ACC112 (cell line): ENCODE data around the gene MUC6.

Source experiments
- H2AFZ ChIP-seq: fragments of 200-600 bp; sonication (generic); one replicate; pipeline ENCODE4 v1.6.0; 2017; ENCODE audit warnings: antibody characterized with exemption, low read length; ENCODE audit not compliant: unreplicated experiment
- H3K27ac ChIP-seq: fragments of 200-600 bp; sonication (generic); 2 replicates; pipeline ENCODE4 v1.5.1; 2014; ENCODE audit warnings: low read depth, mild to moderate bottlenecking, antibody characterized with exemption, low read length, moderate library complexity
- H3K27me3 ChIP-seq: fragments of 200-600 bp; sonication (generic); 2 replicates; pipeline ENCODE4 v1.6.1; 2014; ENCODE audit warnings: mild to moderate bottlenecking, antibody characterized with exemption, low read length, moderate library complexity, mixed read lengths; ENCODE audit not compliant: insufficient read depth
- H3K36me3 ChIP-seq: fragments of 200-600 bp; sonication (generic); 2 replicates; pipeline ENCODE4 v1.6.1; 2016; ENCODE audit warnings: mild to moderate bottlenecking, antibody characterized with exemption, low read length, moderate library complexity, mixed read lengths; ENCODE audit not compliant: insufficient read depth
- H3K4me1 ChIP-seq: fragments of 200-600 bp; sonication (generic); one replicate; pipeline ENCODE4 v1.6.1; 2016; ENCODE audit warnings: low read length, mixed read lengths; ENCODE audit not compliant: insufficient read depth, unreplicated experiment, control insufficient read depth
- H3K4me3 ChIP-seq: fragments of 200-600 bp; sonication (generic); 2 replicates; pipeline ENCODE4 v1.5.1; 2014; ENCODE audit warnings: mild to moderate bottlenecking, low read depth, low read length
- H3K79me2 ChIP-seq: fragments of 200-600 bp; sonication (generic); one replicate; pipeline ENCODE4 v1.6.0; 2016; ENCODE audit warnings: low read length; ENCODE audit not compliant: control insufficient read depth, unreplicated experiment, insufficient read depth

The MUC6 gene, protein sequence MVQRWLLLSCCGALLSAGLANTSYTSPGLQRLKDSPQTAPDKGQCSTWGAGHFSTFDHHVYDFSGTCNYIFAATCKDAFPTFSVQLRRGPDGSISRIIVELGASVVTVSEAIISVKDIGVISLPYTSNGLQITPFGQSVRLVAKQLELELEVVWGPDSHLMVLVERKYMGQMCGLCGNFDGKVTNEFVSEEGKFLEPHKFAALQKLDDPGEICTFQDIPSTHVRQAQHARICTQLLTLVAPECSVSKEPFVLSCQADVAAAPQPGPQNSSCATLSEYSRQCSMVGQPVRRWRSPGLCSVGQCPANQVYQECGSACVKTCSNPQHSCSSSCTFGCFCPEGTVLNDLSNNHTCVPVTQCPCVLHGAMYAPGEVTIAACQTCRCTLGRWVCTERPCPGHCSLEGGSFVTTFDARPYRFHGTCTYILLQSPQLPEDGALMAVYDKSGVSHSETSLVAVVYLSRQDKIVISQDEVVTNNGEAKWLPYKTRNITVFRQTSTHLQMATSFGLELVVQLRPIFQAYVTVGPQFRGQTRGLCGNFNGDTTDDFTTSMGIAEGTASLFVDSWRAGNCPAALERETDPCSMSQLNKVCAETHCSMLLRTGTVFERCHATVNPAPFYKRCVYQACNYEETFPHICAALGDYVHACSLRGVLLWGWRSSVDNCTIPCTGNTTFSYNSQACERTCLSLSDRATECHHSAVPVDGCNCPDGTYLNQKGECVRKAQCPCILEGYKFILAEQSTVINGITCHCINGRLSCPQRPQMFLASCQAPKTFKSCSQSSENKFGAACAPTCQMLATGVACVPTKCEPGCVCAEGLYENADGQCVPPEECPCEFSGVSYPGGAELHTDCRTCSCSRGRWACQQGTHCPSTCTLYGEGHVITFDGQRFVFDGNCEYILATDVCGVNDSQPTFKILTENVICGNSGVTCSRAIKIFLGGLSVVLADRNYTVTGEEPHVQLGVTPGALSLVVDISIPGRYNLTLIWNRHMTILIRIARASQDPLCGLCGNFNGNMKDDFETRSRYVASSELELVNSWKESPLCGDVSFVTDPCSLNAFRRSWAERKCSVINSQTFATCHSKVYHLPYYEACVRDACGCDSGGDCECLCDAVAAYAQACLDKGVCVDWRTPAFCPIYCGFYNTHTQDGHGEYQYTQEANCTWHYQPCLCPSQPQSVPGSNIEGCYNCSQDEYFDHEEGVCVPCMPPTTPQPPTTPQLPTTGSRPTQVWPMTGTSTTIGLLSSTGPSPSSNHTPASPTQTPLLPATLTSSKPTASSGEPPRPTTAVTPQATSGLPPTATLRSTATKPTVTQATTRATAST (N-terminal part only)

DNA sequence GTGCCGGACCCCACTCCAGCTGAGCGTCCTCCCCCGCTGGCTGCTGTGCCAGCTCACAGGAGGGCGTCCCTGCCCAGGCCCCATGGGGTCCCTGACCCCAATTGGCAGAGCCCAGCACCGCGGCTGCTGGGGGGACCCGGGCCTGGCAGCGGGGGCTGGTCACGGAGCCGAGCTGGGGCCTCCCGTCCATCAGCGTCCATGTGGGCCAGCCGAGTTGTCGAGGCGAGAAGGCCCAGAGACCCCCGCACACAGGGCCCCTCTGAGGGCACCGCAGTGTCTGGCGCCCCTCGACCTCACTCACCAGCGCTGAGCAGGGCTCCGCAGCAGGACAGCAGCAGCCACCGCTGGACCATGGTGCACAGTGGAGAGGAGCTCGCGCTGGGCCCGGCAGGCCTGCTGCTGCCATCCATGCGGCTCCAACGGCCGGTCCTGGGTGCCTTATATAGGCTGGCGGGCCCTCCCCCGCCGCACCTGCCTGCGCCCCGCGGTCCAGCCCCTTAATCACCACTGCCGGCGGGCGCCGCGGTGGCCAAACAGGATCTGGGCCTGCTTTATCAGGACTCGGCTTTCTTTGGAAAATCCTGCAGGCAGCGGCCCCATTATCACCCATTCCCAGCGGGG is at the start of gene MUC6:
Gene MUC6 (minus strand): TSS at position 416 of the 621 bp plus-strand sequence. CDS start 63 bp downstream, at position 353.
- Histone ChIP-seq H3K36me3 (no peaks in the 10 kb centered on the region), H3K4me1 (no peaks in the 10 kb centered on the region), H3K79me2 (no peaks in the 10 kb centered on the region), H3K4me3 (no peak within 1 kb of the TSS), H3K27ac (no peak within 1 kb of the TSS), H3K27me3 (no peaks in the 10 kb centered on the region), H2AFZ (no peak within 1 kb of the TSS)

DNA sequence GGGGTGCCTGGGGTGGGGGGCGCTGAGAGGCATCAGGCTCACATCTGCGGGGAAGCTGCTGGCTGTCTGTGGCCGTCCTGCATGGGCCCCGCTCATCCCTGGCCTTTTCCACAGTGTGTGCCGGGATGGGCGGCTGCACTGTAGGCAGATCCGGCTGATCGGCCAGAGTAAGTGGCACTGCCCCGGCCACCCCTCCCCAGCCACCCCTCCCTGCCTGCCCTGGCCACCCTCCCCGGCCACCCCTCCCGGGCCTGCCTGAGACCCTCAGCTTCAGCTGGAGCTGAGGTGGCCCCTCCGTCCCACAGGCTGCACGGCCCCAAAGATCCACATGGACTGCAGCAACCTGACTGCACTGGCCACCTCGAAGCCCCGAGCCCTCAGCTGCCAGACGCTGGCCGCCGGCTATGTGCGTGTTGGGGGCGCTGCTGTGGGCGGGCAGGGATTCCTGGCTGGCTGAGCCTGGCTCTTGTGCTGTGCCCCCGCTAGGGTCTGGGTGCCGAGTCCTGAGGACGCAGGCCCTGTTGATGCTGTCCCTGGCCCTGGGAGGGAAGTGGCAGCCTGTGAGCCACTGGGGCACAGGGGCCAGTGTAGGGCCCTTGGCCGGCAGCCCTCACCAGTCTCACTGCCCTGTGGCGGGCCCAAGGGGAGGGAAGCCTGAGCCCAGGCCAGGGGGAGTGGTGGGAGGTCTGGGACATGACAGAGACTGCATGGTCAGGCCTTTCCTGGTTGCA is 49.1 kb upstream of the MUC6 start:
- Histone ChIP-seq H3K79me2 (no peaks in the 10 kb centered on the region), H3K4me1 (no peaks in the 10 kb centered on the region), H3K27ac (no peak overlapping the region), H3K36me3 (no peaks in the 10 kb centered on the region), H2AFZ (no peak overlapping the region), H3K4me3 (no peak overlapping the region), H3K27me3 (no peaks in the 10 kb centered on the region)

DNA sequence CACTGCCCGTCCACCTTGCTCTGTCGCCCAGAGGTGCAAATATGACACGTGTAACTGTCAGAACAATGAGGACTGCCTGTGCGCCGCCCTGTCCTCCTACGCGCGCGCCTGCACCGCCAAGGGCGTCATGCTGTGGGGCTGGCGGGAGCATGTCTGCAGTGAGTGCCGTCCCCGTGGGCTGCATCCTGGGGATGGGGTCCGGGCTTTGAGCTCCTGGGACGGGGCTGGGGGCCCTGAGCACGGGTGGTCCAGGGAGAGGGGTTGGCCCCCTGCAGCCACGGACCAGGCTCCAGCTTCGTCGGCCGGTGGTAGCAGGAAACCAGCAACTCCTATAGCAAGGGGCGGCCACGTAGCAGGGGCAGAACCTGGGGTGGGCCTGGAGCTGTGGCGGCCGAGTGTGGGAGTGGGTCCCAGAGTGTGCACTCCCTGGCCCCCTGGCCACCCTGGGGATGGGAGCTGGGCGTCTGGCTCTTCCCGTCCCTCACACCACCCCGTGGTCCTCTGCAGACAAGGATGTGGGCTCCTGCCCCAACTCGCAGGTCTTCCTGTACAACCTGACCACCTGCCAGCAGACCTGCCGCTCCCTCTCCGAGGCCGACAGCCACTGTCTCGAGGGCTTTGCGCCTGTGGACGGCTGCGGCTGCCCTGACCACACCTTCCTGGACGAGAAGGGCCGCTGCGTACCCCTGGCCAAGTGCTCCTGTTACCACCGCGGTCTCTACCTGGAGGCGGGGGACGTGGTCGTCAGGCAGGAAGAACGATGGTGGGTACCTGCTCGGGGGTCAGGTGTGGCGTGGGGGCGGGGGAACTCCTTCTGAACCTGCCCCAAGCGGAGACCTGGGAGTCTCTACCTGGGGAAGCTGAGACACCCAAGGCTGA is 48.3 kb upstream of the MUC6 start:
- Histone ChIP-seq H3K36me3 (no peaks in the 10 kb centered on the region), H3K4me1 (no peaks in the 10 kb centered on the region), H3K27ac (no peak overlapping the region), H3K4me3 (no peak overlapping the region), H3K79me2 (no peaks in the 10 kb centered on the region), H2AFZ (no peak overlapping the region), H3K27me3 (no peaks in the 10 kb centered on the region)

DNA sequence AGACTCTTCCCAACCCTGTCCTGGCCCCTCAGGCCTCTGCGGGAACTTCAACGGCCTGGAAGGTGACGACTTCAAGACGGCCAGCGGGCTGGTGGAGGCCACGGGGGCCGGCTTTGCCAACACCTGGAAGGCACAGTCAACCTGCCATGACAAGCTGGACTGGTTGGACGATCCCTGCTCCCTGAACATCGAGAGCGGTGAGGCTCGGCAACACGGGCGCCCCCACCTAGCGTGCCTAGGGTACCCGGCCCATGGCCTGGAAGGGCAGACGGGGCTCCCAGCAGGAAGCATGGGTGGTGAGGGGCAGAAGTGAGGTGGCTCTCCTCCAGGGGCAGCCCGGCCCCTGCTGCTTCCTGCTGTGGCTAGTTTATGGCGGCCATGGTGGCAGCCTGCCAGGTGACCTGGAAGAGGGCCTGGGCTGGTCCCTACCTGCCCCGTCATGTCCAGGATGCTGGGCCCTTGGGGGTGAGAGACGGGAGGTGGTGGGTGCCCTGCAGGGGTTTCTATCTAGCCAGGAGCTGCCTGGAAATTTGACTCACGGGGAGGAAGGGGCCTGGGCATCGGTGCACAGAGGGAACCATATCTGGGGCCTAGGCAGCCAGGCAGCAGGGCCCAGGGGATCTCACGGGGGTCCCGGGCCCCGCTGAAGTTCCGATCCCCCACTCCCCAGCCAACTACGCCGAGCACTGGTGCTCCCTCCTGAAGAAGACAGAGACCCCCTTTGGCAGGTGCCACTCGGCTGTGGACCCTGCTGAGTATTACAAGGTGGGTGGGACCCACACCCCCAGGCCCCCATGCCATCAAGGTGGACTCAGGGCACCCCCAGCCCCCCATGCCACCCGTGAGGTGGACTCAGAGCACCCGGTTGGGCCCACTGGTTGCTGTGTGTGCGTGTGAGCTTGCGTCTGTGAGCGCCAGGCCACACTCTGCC is 47.4 kb upstream of the MUC6 start:
- H3K27ac ChIP-seq = no peak overlapping the region
- no peaks in the 10 kb centered on the region for H3K36me3 ChIP-seq
- H3K27me3 ChIP-seq = no peaks in the 10 kb centered on the region

DNA sequence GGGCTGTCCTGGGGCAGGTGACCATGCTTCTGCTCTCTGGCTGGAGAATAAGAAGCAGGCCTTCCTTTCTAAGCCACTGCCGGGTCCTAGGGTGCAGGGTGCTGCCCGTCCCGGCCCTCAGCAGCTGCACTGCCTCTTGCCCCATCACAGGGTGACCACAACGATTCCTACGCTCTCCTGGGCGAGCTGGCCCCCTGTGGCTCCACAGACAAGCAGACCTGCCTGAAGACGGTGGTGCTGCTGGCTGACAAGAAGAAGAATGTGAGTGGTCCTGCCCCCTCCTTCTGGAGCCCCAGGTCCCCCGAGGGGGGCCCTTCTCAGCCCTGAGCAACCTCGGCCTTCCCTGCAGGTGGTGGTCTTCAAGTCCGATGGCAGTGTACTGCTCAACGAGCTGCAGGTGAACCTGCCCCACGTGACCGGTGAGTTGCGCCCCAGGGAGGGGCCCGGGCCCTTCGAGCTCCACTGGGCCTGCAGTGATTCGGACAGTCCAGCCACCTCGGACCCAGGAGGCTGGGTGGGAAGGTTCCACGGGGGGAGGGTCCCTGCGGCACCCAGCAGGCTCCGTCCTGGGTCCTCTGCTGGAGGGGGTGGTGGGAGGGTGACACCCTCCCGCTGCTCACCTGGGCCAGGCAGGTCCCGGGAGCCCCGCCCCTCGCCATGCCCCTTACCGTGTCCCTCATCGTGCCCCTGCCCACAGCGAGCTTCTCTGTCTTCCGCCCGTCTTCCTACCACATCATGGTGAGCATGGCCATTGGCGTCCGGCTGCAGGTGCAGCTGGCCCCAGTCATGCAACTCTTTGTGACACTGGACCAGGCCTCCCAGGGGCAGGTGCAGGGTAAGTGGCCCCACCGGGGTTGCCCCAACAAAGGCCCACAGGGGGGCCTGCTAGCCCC is 46.5 kb upstream of the MUC6 start:
- Histone ChIP-seq H3K79me2 (no peaks in the 10 kb centered on the region), H2AFZ (no peak overlapping the region), H3K36me3 (no peaks in the 10 kb centered on the region), H3K27ac (no peak overlapping the region), H3K27me3 (no peaks in the 10 kb centered on the region), H3K4me3 (no peak overlapping the region), H3K4me1 (no peaks in the 10 kb centered on the region)

More for the DNA sequence above, 47.4 kb upstream of the MUC6 start:
- H3K79me2 ChIP-seq = no peaks in the 10 kb centered on the region
- no peaks in the 10 kb centered on the region for H3K4me1 ChIP-seq
- H3K4me3 ChIP-seq = no peak overlapping the region
- no peak overlapping the region for H2AFZ ChIP-seq

DNA sequence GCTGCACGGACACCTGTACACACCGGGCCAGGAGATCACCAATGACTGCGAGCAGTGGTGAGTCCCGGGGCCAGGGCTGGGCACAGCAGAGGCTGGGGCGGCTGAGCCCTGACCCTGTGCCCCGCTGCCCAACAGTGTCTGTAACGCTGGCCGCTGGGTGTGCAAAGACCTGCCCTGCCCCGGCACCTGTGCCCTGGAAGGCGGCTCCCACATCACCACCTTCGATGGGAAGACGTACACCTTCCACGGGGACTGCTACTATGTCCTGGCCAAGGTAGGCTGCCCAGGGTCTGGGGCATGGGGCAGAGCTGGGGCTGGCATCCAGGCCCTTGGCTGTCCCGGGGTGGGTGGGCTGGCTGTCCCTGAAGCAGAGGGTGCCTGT is 45.8 kb upstream of the MUC6 start:
- Histone ChIP-seq H3K27me3 (no peaks in the 10 kb centered on the region), H3K4me1 (no peaks in the 10 kb centered on the region), H2AFZ (no peak overlapping the region), H3K79me2 (no peaks in the 10 kb centered on the region), H3K27ac (no peak overlapping the region), H3K36me3 (no peaks in the 10 kb centered on the region), H3K4me3 (no peak overlapping the region)

DNA sequence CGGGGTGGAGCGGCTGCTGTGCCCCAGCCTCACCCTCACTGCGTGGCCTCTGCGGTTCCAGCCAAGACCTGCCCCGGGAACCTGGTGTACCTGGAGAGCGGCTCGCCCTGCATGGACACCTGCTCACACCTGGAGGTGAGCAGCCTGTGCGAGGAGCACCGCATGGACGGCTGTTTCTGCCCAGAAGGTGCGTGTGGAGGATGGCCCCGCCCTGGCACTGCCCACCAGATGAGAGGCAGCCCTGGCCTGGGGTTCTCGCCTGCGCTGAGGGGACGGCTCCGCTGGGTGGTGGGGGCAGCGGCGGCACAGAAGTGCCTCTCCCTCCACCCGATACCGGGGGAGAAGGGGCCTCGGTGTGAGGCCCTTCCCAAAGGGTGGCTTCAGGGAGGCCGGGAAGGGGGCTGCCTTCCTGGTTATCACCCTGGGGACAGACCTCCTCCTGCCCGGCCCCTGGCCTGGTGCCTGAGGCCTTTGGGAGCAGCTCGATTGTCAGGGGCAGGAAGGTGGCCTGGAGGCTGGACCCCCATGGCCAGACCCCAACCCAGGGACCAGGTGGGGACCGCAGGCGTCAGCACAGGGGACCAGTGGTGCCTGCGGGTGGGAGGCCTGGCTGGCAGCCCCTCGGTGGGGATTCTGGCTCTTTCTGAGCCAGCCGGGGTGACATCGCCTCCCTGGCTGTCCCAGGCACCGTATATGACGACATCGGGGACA is 45.2 kb upstream of the MUC6 start:
- no peaks in the 10 kb centered on the region for H3K27me3 ChIP-seq
- no peak overlapping the region for H2AFZ ChIP-seq
- no peaks in the 10 kb centered on the region for H3K4me1 ChIP-seq
- no peaks in the 10 kb centered on the region for H3K36me3 ChIP-seq
- no peak overlapping the region for H3K27ac ChIP-seq
- no peak overlapping the region for H3K4me3 ChIP-seq
- no peaks in the 10 kb centered on the region for H3K79me2 ChIP-seq
